Measurements from ENCODE around the gene SEMA4G.

Gene SEMA4G

GRCh38 chr10:100969187-100970075, at the start of gene SEMA4G:
TSS of gene SEMA4G (plus strand) at chr10:100969504. CDS start at chr10:100972913, 3,409 bp downstream.
- Histone ChIP-seq H3K9ac (ENCODE audit: low read depth, low read length) (peak within 1 kb of the TSS; percentile 14), H3K36me3 (ENCODE audit: control insufficient read depth, insufficient read depth, low read length) (peaks cover 4% of the 10 kb centered on the region), H3K4me1 (ENCODE audit: control insufficient read depth, insufficient read depth, low read length) (peaks cover 9% of the 10 kb centered on the region), H3K27me3 (ENCODE audit: control insufficient read depth, insufficient read depth, low read length) (peaks cover 7% of the 10 kb centered on the region), H3K9me3 (ENCODE audit: control insufficient read depth, insufficient read depth, low read length) (no peaks in the 10 kb centered on the region), H3K4me3 (ENCODE audit: low read depth, low read length) (peak within 1 kb of the TSS; percentile 80)

- H3K9me3 ChIP-seq (ENCODE audit: control insufficient read depth, insufficient read depth, low read length), result no peaks in the 10 kb centered on the region
- H3K27me3 ChIP-seq (ENCODE audit: control insufficient read depth, insufficient read depth, low read length), result no peaks in the 10 kb centered on the region
- H3K4me1 ChIP-seq (ENCODE audit: control insufficient read depth, insufficient read depth, low read length), result no peaks in the 10 kb centered on the region
- H3K9ac ChIP-seq (ENCODE audit: low read depth, low read length), result no peak overlapping the region
- H3K4me3 ChIP-seq (ENCODE audit: low read depth, low read length), result no peak overlapping the region
- peaks cover 6% of the 10 kb centered on the region for H3K36me3 ChIP-seq (ENCODE audit: control insufficient read depth, insufficient read depth, low read length)
Measured at GRCh38 chr10:100923580-100923979, 45.7 kb upstream of the SEMA4G start.

GRCh38 chr10:100927266-100927665, 42.0 kb upstream of the SEMA4G start:
- H3K36me3 ChIP-seq (ENCODE audit: control insufficient read depth, insufficient read depth, low read length), result peaks cover 12% of the 10 kb centered on the region

GRCh38 chr10:100928039-100928438, 41.3 kb upstream of the SEMA4G start:
- peaks cover 12% of the 10 kb centered on the region for H3K36me3 ChIP-seq (ENCODE audit: control insufficient read depth, insufficient read depth, low read length)
- no peaks in the 10 kb centered on the region for H3K9me3 ChIP-seq (ENCODE audit: control insufficient read depth, insufficient read depth, low read length)
- no peaks in the 10 kb centered on the region for H3K27me3 ChIP-seq (ENCODE audit: control insufficient read depth, insufficient read depth, low read length)
- no peak overlapping the region for H3K4me3 ChIP-seq (ENCODE audit: low read depth, low read length)
- H3K4me1 ChIP-seq (ENCODE audit: control insufficient read depth, insufficient read depth, low read length), result no peaks in the 10 kb centered on the region
- H3K9ac ChIP-seq (ENCODE audit: low read depth, low read length), result no peak overlapping the region

More at GRCh38 chr10:100927266-100927665, 42.0 kb upstream of the SEMA4G start:
- H3K4me3 ChIP-seq (ENCODE audit: low read depth, low read length), result no peak overlapping the region
- no peak overlapping the region for H3K9ac ChIP-seq (ENCODE audit: low read depth, low read length)
- no peaks in the 10 kb centered on the region for H3K4me1 ChIP-seq (ENCODE audit: control insufficient read depth, insufficient read depth, low read length)
- H3K27me3 ChIP-seq (ENCODE audit: control insufficient read depth, insufficient read depth, low read length), result no peaks in the 10 kb centered on the region
- H3K9me3 ChIP-seq (ENCODE audit: control insufficient read depth, insufficient read depth, low read length), result no peaks in the 10 kb centered on the region

- H3K9ac ChIP-seq (ENCODE audit: low read depth, low read length), result no peak overlapping the region
- no peak overlapping the region for H3K4me3 ChIP-seq (ENCODE audit: low read depth, low read length)
- H3K36me3 ChIP-seq (ENCODE audit: control insufficient read depth, insufficient read depth, low read length), result peaks cover 9% of the 10 kb centered on the region
- no peaks in the 10 kb centered on the region for H3K4me1 ChIP-seq (ENCODE audit: control insufficient read depth, insufficient read depth, low read length)
- H3K27me3 ChIP-seq (ENCODE audit: control insufficient read depth, insufficient read depth, low read length), result no peaks in the 10 kb centered on the region
- H3K9me3 ChIP-seq (ENCODE audit: control insufficient read depth, insufficient read depth, low read length), result no peaks in the 10 kb centered on the region
Measured at GRCh38 chr10:100930368-100930767, 38.9 kb upstream of the SEMA4G start.

GRCh38 chr10:100934084-100934659, 35.1 kb upstream of the SEMA4G start:
- Histone ChIP-seq H3K9ac (ENCODE audit: low read depth, low read length) (no peak overlapping the region), H3K9me3 (ENCODE audit: control insufficient read depth, insufficient read depth, low read length) (no peaks in the 10 kb centered on the region), H3K4me1 (ENCODE audit: control insufficient read depth, insufficient read depth, low read length) (no peaks in the 10 kb centered on the region), H3K4me3 (ENCODE audit: low read depth, low read length) (no peak overlapping the region), H3K27me3 (ENCODE audit: control insufficient read depth, insufficient read depth, low read length) (no peaks in the 10 kb centered on the region), H3K36me3 (ENCODE audit: control insufficient read depth, insufficient read depth, low read length) (peaks cover 10% of the 10 kb centered on the region)

- no peaks in the 10 kb centered on the region for H3K4me1 ChIP-seq (ENCODE audit: control insufficient read depth, insufficient read depth, low read length)
- no peaks in the 10 kb centered on the region for H3K9me3 ChIP-seq (ENCODE audit: control insufficient read depth, insufficient read depth, low read length)
- H3K9ac ChIP-seq (ENCODE audit: low read depth, low read length), result no peak overlapping the region
- H3K4me3 ChIP-seq (ENCODE audit: low read depth, low read length), result no peak overlapping the region
- H3K27me3 ChIP-seq (ENCODE audit: control insufficient read depth, insufficient read depth, low read length), result no peaks in the 10 kb centered on the region
- H3K36me3 ChIP-seq (ENCODE audit: control insufficient read depth, insufficient read depth, low read length), result peaks cover 4% of the 10 kb centered on the region
Measured at GRCh38 chr10:100939763-100940344, 29.4 kb upstream of the SEMA4G start.

GRCh38 chr10:100942229-100942628, 27.1 kb upstream of the SEMA4G start:
- H3K9ac ChIP-seq (ENCODE audit: low read depth, low read length), result no peak overlapping the region
- H3K4me3 ChIP-seq (ENCODE audit: low read depth, low read length), result no peak overlapping the region
- no peaks in the 10 kb centered on the region for H3K9me3 ChIP-seq (ENCODE audit: control insufficient read depth, insufficient read depth, low read length)
- no peaks in the 10 kb centered on the region for H3K27me3 ChIP-seq (ENCODE audit: control insufficient read depth, insufficient read depth, low read length)
- H3K36me3 ChIP-seq (ENCODE audit: control insufficient read depth, insufficient read depth, low read length), result peaks cover 8% of the 10 kb centered on the region
- H3K4me1 ChIP-seq (ENCODE audit: control insufficient read depth, insufficient read depth, low read length), result no peaks in the 10 kb centered on the region

GRCh38 chr10:100943508-100943907, 25.8 kb upstream of the SEMA4G start:
- peaks cover 4% of the 10 kb centered on the region for H3K36me3 ChIP-seq (ENCODE audit: control insufficient read depth, insufficient read depth, low read length)
- no peak overlapping the region for H3K4me3 ChIP-seq (ENCODE audit: low read depth, low read length)
- no peaks in the 10 kb centered on the region for H3K27me3 ChIP-seq (ENCODE audit: control insufficient read depth, insufficient read depth, low read length)
- H3K9ac ChIP-seq (ENCODE audit: low read depth, low read length), result no peak overlapping the region
- no peaks in the 10 kb centered on the region for H3K9me3 ChIP-seq (ENCODE audit: control insufficient read depth, insufficient read depth, low read length)
- H3K4me1 ChIP-seq (ENCODE audit: control insufficient read depth, insufficient read depth, low read length), result no peaks in the 10 kb centered on the region

- peaks cover 8% of the 10 kb centered on the region for H3K36me3 ChIP-seq (ENCODE audit: control insufficient read depth, insufficient read depth, low read length)
- H3K4me1 ChIP-seq (ENCODE audit: control insufficient read depth, insufficient read depth, low read length), result no peaks in the 10 kb centered on the region
- H3K9me3 ChIP-seq (ENCODE audit: control insufficient read depth, insufficient read depth, low read length), result no peaks in the 10 kb centered on the region
- H3K4me3 ChIP-seq (ENCODE audit: low read depth, low read length), result no peak overlapping the region
- H3K27me3 ChIP-seq (ENCODE audit: control insufficient read depth, insufficient read depth, low read length), result no peaks in the 10 kb centered on the region
- H3K9ac ChIP-seq (ENCODE audit: low read depth, low read length), result no peak overlapping the region
Measured at GRCh38 chr10:100945754-100946153, 23.6 kb upstream of the SEMA4G start.

GRCh38 chr10:100948916-100949315, 20.4 kb upstream of the SEMA4G start:
- no peaks in the 10 kb centered on the region for H3K9me3 ChIP-seq (ENCODE audit: control insufficient read depth, insufficient read depth, low read length)
- no peaks in the 10 kb centered on the region for H3K4me1 ChIP-seq (ENCODE audit: control insufficient read depth, insufficient read depth, low read length)
- no peak overlapping the region for H3K4me3 ChIP-seq (ENCODE audit: low read depth, low read length)
- peaks cover 12% of the 10 kb centered on the region for H3K36me3 ChIP-seq (ENCODE audit: control insufficient read depth, insufficient read depth, low read length)
- H3K27me3 ChIP-seq (ENCODE audit: control insufficient read depth, insufficient read depth, low read length), result no peaks in the 10 kb centered on the region
- no peak overlapping the region for H3K9ac ChIP-seq (ENCODE audit: low read depth, low read length)

GRCh38 chr10:100960251-100960650, 9.1 kb upstream of the SEMA4G start:
- Histone ChIP-seq H3K4me3 (ENCODE audit: low read depth, low read length) (no peak overlapping the region), H3K9ac (ENCODE audit: low read depth, low read length) (no peak overlapping the region), H3K9me3 (ENCODE audit: control insufficient read depth, insufficient read depth, low read length) (no peaks in the 10 kb centered on the region), H3K27me3 (ENCODE audit: control insufficient read depth, insufficient read depth, low read length) (no peaks in the 10 kb centered on the region), H3K4me1 (ENCODE audit: control insufficient read depth, insufficient read depth, low read length) (no peaks in the 10 kb centered on the region), H3K36me3 (ENCODE audit: control insufficient read depth, insufficient read depth, low read length) (no peaks in the 10 kb centered on the region)
